Epithelial cell of proximal tubule (primary cell): ENCODE measurements around the gene PLA2G4A. TPM values are rescaled to one million over a fixed set of nuclear protein-coding genes. Genes with fewer than 3 reads are reported as not detected.

Source experiments
- DNase-seq: peaks from one replicate; pipeline ENCODE4 v3.0.0-alpha.2; 2011; ENCODE audit warnings: low read depth
- H3K4me3 ChIP-seq: 2 replicates; pipeline ENCODE4 v1.5.1; 2011; ENCODE audit warnings: low read depth, mild to moderate bottlenecking, low read length
- total RNA-seq: library from RNA; depleted of rRNA; stranded (reverse); fragments of >200 nt; gene quantifications from 2 replicates; pipeline ENCODE4 v1.2.3, GENCODE V29; 2015
- TF ChIP-seq, protein P1 (sequence below): conservative IDR thresholded peaks from 2 replicates; pipeline ENCODE4 v1.5.1; 2012; ENCODE audit warnings: low read depth, mild to moderate bottlenecking, low read length

PLA2G4A gene
- total RNA-seq, 1 donor from 2014 or later, result 0.40 TPM

GRCh38 chr1:186807163-186807562 lies 21.6 kb upstream of the PLA2G4A start:
- DNase-seq, result no peak
- TF ChIP-seq, protein P1, sequence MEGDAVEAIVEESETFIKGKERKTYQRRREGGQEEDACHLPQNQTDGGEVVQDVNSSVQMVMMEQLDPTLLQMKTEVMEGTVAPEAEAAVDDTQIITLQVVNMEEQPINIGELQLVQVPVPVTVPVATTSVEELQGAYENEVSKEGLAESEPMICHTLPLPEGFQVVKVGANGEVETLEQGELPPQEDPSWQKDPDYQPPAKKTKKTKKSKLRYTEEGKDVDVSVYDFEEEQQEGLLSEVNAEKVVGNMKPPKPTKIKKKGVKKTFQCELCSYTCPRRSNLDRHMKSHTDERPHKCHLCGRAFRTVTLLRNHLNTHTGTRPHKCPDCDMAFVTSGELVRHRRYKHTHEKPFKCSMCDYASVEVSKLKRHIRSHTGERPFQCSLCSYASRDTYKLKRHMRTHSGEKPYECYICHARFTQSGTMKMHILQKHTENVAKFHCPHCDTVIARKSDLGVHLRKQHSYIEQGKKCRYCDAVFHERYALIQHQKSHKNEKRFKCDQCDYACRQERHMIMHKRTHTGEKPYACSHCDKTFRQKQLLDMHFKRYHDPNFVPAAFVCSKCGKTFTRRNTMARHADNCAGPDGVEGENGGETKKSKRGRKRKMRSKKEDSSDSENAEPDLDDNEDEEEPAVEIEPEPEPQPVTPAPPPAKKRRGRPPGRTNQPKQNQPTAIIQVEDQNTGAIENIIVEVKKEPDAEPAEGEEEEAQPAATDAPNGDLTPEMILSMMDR, result no peak
- H3K4me3 ChIP-seq, result no peak overlapping the region

GRCh38 chr1:186811892-186812291 lies 16.9 kb upstream of the PLA2G4A start:
- DNase-seq, result no peak
- H3K4me3 ChIP-seq, result no peak overlapping the region
- TF ChIP-seq, protein P1, result no peak

DNA sequence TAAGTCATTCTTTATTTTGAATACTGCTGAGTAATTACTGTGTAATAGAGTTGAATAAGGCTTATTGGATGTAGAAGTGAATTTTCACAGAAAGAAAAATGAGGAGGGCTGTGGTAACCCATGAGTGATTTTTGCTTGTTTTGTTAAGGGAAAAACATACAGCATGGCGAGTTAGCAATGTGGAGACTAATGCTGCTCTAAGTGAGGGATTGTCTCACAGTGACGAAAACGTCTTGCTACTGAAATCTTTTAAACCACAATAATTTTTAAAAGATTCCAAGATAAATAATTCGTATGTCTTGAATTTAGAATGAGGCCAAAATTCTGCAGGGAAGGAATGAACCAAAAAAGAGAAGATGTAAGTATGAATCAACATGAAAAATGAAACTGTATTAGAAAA lies 16.2 kb upstream of the PLA2G4A start:
- DNase-seq, result no peak
- TF ChIP-seq, protein P1, result no peak
- H3K4me3 ChIP-seq, result no peak overlapping the region

DNA sequence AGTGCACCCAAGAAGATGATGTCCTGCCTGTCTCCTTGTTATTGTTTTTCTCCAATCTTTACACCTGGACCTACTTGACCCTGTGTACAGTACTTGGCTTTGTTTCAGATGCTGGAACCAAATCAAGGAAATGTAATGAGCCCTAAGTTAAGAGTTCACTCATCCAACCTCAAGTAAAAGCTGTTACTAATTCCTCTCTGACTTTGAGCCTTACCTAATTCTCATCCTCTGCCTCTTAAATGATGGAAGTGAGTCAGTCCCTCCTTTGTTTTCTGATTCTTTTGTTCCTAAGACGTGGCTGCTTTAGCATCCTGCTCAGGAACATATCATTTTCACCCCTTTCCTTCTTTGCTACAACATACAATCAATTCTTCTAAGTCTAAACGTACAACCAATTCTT lies 15.3 kb upstream of the PLA2G4A start:
- DNase-seq, result no peak
- no peak overlapping the region for H3K4me3 ChIP-seq
- TF ChIP-seq, protein P1, result no peak

DNA sequence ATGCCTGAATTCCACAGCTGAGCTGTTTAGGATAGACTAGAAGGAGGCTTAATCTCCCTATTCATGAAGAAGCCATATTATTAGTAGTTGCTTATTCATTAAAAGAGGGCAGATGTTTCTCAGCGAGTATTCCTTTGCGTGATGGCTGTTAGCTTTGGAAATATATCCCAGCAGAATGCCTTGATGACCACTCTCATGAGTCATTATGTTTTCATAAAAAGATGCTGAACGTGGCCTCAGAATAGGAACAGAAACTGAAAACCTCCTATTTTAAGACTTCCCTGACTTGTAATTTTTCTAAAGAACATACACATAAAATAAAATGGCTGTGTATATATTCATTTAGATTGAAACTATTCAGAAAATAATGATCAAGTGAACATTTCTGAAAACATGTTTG lies 9.6 kb upstream of the PLA2G4A start:
- H3K4me3 ChIP-seq, result no peak overlapping the region
- TF ChIP-seq, protein P1, result no peak
- DNase-seq, result no peak

- TF ChIP-seq, protein P1, result no peak
- no peak for DNase-seq
- H3K4me3 ChIP-seq, result no peak overlapping the region
These were observed 9.2 kb upstream of the PLA2G4A start for GRCh38 chr1:186819563-186819962.

DNA sequence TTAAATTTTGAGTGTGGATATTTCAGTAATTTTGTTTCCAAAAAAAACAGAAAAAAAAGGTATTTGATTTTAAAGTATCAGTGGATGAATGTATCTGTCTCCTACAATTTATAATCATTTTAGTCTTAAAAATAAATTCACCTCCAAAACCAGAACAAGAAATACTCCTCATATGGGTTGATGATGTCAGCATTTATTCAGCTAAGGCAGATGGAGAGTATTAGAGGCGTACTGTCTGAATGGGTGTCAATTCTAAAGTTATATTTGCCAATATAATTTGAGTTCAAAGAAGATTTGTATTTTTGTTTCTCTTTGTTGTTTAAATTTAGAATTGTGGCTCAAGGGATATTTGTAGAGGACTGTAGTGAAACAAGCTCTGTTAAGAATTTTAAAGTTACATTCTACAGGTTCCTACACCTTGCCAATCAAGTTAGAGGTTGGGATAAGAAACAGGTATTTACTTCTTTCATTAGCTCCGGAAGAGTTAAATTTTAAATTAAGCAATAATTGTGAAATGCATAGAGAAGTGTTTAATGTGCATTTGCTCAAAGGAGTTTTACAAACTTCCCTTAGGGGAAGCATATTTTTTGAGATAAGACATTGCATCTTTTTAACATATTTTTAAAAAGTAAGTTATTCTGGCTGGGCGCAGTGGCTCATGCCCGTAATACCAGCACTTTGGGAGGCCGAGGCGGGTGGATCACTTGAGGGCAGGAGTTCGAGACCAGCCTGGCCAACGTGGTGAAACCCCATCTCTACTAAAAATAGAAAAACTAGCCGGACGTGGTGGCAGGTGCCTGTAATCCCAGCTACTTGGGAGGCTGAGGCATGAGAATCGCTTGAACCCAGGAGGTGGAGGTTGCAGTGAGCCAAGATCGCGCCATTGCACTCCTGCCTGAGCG lies 1.2 kb downstream of the PLA2G4A start:
- TF ChIP-seq, protein P1, result no peak
- no peak overlapping the region for H3K4me3 ChIP-seq
- no peak for DNase-seq
